Measurements from ENCODE around the gene CDC42SE2. TPM values are rescaled to one million over a fixed set of nuclear protein-coding genes. Genes with fewer than 3 reads are reported as not detected.
"Not testable (repeated sequence)": the region's sequence is repeated elsewhere in the genome, so short reads cannot be mapped to it uniquely, and the experiment has no call there.

Gene CDC42SE2
- total RNA-seq, 4 donors from 2014 or later: 30.1 to 59.3 (median 35.7) TPM

DNA sequence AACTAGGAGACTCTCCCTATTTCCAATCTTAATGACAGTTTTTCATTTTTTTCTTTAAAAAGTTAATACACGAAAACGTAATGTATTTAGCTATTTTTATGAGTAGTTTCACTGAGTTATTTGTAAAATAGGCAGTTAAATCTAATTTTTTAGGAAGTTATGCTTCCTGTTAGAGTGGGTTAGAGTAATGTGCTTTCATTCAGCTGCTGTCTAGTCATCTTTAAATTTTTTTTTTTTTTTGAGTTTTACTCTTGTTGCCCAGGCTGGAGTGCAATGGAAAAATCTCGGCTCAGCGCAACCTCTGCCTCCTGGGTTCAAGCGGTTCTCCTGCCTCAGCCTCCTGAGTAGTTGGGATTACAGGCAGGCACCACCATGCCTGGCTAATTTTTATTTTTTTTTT, 34.0 kb downstream of the CDC42SE2 start:
- TF ChIP-seq, protein P1, sequence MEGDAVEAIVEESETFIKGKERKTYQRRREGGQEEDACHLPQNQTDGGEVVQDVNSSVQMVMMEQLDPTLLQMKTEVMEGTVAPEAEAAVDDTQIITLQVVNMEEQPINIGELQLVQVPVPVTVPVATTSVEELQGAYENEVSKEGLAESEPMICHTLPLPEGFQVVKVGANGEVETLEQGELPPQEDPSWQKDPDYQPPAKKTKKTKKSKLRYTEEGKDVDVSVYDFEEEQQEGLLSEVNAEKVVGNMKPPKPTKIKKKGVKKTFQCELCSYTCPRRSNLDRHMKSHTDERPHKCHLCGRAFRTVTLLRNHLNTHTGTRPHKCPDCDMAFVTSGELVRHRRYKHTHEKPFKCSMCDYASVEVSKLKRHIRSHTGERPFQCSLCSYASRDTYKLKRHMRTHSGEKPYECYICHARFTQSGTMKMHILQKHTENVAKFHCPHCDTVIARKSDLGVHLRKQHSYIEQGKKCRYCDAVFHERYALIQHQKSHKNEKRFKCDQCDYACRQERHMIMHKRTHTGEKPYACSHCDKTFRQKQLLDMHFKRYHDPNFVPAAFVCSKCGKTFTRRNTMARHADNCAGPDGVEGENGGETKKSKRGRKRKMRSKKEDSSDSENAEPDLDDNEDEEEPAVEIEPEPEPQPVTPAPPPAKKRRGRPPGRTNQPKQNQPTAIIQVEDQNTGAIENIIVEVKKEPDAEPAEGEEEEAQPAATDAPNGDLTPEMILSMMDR (IDR thresholded peaks at IDR 0.05): no peak
- no peak for ATAC-seq (ENCODE audit: low FRiP score)

DNA sequence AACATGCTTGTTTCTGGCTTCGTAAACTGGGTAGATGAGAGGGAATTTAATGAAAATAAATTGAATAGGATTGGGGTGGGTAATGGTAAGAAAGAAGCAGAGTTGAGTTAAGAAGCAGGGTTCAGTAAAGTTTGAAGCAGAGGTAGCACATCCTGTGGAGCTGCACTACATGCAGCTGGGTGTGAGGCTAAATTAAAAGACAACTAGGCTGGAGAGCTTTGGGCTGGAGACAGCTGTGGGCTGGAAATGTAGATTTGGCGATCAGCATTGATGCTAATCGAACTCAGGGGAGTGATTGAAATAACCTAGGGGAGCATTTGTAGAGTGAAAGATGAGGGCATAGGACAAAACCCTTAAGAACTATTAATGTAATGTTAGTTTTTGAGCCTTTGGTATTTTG, 35.6 kb downstream of the CDC42SE2 start:
- DNase-seq (ENCODE audit: low spot score): no peak
- TF ChIP-seq, protein P1 (IDR thresholded peaks at IDR 0.05): no peak
- ATAC-seq (ENCODE audit: low FRiP score): no peak

More for the DNA sequence above, 34.0 kb downstream of the CDC42SE2 start:
- DNase-seq (ENCODE audit: low spot score): no peak

DNA sequence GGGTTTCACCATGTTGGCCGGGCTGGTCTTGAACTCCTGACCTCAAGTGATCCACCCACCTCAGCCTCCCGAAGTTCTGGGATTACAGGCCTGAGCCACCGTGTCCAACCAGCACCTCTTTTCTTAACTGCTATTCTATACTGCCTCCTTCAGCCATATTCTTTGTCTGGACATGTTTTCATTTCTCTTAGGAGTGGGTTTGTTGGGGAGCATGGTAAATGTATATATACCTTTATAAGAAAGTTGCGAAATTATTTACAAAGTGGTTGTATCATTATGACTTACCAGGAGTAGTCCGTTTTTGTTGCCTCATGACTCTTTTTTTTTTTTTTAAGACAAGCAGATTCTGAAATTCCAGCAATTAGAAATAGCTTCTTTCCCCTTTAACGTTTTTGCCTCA, 38.7 kb downstream of the CDC42SE2 start:
- ATAC-seq (ENCODE audit: low FRiP score) (no peak), DNase-seq (ENCODE audit: low spot score) (no peak)
- TF ChIP-seq, protein P1 (IDR thresholded peaks at IDR 0.05): no peak

DNA sequence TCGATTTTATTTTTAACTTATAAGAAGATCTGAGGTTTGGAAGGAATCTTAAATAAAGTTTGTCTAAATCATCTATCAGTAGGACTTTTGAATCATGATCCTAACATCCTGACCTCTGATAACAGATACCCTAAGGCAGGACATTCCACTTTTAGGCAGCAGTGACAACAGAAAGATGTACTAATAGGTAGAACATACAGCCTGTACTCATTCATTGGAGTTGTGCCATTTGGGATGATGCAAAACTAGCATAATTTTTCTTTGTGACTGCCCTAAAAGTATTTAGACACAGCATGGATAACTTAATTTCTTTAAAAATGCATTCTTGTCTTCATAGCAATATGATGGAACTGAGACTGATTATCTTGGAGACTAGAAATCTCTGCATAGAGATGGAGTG, 39.7 kb downstream of the CDC42SE2 start:
- ATAC-seq (ENCODE audit: low FRiP score): no peak
- TF ChIP-seq, protein P1 (IDR thresholded peaks at IDR 0.05): no peak
- DNase-seq (ENCODE audit: low spot score): no peak

DNA sequence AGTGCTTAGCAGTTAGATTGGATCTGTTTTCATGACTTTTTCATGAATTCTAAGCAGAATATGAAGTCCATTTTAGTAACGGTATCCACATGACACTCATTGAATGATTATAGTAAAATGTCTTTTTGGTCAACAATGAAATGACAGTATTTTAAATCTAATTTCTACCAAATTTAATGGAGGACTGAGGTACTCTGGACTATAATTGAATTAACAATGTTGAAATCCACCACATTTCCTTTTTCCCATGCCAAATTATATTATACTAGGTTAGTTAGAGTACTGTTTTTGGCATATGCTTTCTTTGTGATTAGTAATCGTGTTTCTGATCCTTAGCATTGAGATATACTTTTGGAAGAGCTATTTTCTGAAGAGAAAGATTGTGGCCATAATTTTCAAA, 40.6 kb downstream of the CDC42SE2 start:
- no peak for ATAC-seq (ENCODE audit: low FRiP score)
- DNase-seq (ENCODE audit: low spot score): no peak
- TF ChIP-seq, protein P1 (IDR thresholded peaks at IDR 0.05): no peak

DNA sequence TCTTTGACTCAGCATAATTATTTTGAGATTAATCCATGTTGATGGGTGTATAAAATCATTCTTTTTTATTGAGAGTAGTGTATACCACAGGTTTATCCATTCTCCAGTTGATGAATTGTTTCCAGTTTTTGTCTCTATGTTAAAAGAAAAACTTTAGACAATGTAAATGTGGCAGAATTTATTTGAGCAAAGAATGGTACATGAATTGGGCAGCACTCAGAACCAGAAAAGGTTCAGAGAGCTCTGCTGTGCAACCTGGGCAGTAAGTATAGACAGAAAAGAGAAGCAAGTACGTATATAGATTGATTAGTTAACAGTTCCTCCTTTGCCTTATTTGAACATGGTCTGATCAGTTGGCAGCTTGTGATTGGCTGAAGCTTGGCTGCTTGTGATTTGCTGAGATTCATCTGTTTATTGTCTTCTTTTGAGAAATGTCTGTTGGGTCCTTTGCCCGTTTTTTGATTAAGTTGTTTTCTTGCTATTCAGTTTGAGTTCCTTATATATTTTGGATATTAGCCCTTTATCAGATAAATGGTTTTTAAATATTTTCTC, 41.4 kb downstream of the CDC42SE2 start:
- no peak for ATAC-seq (ENCODE audit: low FRiP score)

DNA sequence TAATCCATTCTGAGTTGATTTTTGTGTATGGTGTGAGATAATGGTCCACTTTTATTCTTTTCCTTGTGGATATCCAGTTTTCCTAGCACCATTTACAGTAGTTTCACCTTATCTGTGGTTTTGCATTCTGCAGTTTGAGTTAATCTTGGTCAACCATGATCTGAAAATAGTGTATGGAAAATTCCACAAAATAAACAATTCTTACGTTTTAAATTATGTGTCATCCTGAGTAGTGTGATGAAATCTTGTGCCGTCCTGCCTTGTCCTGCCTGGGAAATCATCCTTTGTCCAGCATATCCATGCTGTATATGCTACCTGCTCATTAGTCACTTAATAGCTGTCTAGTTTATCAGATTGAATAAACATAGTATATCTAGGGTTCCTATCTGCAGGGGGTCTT, 42.1 kb downstream of the CDC42SE2 start:
- no peak for ATAC-seq (ENCODE audit: low FRiP score)
- DNase-seq (ENCODE audit: low spot score): no peak
- TF ChIP-seq, protein P1 (IDR thresholded peaks at IDR 0.05): no peak

More for the DNA sequence above, 41.4 kb downstream of the CDC42SE2 start:
- TF ChIP-seq, protein P1 (IDR thresholded peaks at IDR 0.05): no peak
- no peak for DNase-seq (ENCODE audit: low spot score)

DNA sequence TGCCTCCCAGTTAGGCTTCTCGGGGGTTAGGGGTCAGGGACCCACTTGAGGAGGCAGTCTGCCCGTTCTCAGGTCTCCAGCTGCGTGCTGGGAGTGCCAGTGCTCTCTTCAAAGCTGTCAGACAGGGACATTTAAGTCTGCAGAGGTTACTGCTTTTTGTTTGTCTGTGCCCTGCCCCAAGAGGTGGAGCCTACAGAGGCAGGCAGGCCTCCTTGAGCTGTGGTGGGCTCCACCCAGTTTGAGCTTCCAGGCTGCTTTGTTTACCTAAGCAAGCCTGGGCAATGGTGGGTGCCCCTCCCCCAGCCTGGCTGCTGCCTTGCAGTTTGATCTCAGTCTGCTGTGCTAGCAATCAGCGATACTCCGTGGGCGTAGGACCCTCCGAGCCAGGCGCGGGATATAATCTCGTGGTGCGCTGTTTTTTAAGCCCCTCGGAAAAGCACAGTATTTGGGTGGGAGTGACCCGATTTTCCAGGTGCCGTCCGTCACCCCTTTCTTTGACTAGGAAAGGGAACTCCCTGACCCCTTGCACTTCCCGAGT, 48.5 kb downstream of the CDC42SE2 start:
- DNase-seq (ENCODE audit: low spot score); ATAC-seq (ENCODE audit: low FRiP score): not testable (repeated sequence)

Measured in omental fat pad (tissue), 4 donors.